D721Med (cell line): ENCODE results near the gene CCDC3.
"Not testable (repeated sequence)": the region's sequence is repeated elsewhere in the genome, so short reads cannot be mapped to it uniquely, and the experiment has no call there.

Experiments
- DNase-seq: peaks from one replicate; pipeline ENCODE4 v3.0.0; 2011; ENCODE audit warnings: low spot score; ENCODE audit not compliant: insufficient read length
- FAIRE-seq: peaks from 2 replicates; lab custom pipeline; 2011; peaks lifted over from hg19 to GRCh38; lab: Jason Lieb, UNC
- CTCF ChIP-seq: IDR thresholded peaks from 2 replicates; pipeline ENCODE4 v1.5.1; 2012; ENCODE audit warnings: mild to moderate bottlenecking, control low read depth; ENCODE audit not compliant: insufficient read depth; ENCODE audit errors: missing control alignments

The CCDC3 gene

DNA sequence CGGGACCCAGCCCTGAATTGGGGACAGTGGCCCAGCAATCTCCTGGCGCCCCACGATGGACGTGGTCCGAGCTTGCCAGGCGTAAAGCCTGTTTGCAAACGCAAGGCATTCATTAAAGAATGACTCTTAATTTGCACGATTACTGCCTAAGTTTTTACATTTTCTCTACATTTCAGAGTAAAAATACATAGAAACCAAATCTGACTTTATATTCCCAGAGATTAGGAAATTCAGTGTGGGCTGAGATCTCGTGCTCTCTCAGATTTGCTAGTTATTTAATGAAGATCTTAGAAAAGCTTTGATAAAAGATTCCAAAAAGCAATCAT lies 337 bp upstream of the CCDC3 start:
- DNase-seq (no peak), FAIRE-seq (no peak)
- no peak for TF ChIP-seq CTCF

DNA sequence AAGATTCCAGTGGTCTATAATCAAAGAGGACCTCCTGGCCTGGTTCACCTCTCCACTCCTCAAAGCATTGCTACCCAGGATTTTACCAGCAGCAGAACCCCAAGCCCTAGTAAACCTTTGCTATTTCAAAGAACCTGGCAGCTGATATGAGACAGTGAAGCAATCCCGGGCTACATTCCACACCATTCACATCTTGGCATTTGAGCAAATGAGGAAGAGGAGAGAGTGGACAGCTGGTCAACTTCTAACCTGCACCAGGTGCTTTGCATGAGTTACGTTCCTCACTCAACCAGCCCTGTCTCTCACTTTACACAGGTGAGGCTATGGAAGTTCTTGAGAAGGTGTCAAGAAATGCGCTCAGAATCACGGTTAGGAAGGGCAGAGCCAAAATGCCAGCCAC lies 1.1 kb downstream of the CCDC3 start:
- DNase-seq, result no peak
- TF ChIP-seq CTCF, result no peak
- FAIRE-seq, result no peak

DNA sequence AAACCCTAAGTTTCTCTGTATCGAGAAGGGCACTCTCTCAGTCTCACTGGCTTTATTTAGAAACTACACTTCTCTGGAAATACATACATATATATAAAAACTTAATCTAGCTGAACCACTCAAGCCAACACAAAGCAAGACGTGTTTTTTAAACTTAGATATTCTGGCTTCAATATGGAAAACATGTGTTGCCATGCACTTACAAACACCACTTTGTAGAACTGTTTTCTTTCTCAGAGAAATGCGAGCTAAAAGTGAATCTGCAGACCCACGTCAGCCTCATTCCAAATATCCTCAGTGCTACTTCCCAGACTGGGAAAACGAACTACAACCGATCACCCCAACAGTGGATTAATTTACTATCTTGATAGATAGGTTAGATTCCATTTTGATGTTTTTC lies 1.7 kb downstream of the CCDC3 start:
- DNase-seq (no peak), FAIRE-seq (no peak)
- no peak for TF ChIP-seq CTCF

DNA sequence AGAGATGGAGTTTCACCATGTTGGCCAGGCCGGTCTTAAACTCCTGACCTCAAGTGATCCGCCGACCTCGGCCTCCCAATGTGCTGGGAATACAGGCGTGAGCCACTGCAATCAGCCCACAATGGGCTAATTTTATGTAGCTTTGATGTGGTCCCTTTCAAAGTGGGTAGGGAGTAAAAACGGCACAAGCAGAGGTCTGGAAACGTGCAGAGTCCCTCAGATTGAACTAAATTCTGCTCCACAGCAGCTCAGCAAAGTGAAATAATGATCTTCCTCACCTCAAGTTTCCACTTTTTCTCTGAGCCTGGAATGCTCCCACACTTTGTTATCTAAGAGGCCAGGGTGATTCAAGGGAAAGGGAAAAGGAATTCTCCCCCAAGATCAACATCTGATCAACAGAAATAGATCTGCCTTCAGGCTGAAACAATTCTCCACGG lies 6.1 kb downstream of the CCDC3 start:
- DNase-seq (no peak), FAIRE-seq (no peak)
- TF ChIP-seq CTCF, result no peak

- no peak for TF ChIP-seq CTCF
- DNase-seq (no peak), FAIRE-seq (no peak)
Measured at GRCh38 chr10:12993595-12993994, 7.9 kb downstream of the CCDC3 start.

DNA sequence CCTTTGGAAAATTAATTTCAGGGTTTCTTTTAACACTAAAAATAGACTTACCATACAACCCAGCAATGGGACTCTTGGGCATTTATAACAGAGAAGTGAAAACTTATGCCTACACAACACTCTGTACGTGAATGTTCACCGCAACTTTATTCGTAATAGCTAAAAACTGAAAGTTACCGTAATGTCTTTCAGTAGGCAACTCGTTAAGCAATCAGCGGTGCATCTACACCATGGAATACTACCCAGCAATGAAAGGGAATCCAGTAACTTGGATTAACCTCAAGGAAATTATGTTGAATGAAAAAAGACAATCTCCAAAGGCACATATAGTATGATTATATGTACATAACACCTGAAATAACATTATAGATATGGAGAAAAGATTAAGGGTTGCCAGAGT lies 16.2 kb downstream of the CCDC3 start:
- no peak for TF ChIP-seq CTCF
- FAIRE-seq (no peak), DNase-seq (no peak)

DNA sequence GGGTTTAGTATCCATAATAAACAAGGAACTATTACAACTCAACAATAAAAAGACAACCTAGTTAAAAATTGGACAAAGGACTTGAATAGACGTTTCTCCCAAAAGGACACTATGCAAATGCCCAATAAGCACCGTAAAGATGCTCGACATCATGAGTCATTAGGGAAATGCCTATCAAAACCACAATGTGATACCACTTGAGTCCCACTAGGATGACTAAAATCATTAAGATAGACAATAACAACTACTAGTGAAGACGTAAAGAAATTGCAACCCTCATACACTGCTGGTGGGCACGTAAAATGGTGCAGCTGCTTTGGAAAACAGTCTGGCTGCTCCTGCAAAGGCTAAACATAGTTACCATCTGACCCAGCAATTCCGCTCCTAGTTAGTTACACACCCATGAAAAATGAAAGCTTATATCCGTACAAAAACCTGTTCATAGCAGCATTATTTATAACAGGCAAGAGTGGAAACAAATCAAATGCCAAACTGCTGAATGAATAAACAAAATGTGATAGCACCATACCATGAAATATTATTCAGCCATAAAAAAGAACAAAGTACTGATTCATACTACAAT lies 17.3 kb downstream of the CCDC3 start:
- no peak for FAIRE-seq
- no peak for TF ChIP-seq CTCF
- DNase-seq, result no peak

- not testable (repeated sequence) for FAIRE-seq
Measured at GRCh38 chr10:12983568-12983967, 17.9 kb downstream of the CCDC3 start.

More at GRCh38 chr10:12983568-12983967, 17.9 kb downstream of the CCDC3 start:
- not testable (repeated sequence) for DNase-seq
